Mucosa of stomach (tissue), 1 donor: Measurements from ENCODE around the gene HELZ2.
A peak's percentile ranks its signal among the peaks of the same experiment; 100 is the strongest.

Source experiments
- H3K27me3 ChIP-seq: one replicate; pipeline ENCODE4 v1.7.0; 2013; ENCODE audit warnings: mild to moderate bottlenecking, low read length; ENCODE audit not compliant: control insufficient read depth, insufficient read depth
- H3K36me3 ChIP-seq: one replicate; pipeline ENCODE4 v1.7.0; 2013; ENCODE audit warnings: low read length; ENCODE audit not compliant: control insufficient read depth, insufficient read depth
- H3K4me1 ChIP-seq: one replicate; pipeline ENCODE4 v1.7.0; 2013; ENCODE audit warnings: mild to moderate bottlenecking, low read length; ENCODE audit not compliant: control insufficient read depth, insufficient read depth
- H3K4me3 ChIP-seq: one replicate; pipeline ENCODE4 v1.7.0; 2013; ENCODE audit warnings: low read length
- H3K9ac ChIP-seq: one replicate; pipeline ENCODE4 v1.7.0; 2013; ENCODE audit warnings: mild to moderate bottlenecking, low read length, moderate library complexity
- H3K9me3 ChIP-seq: one replicate; pipeline ENCODE4 v1.7.0; 2013; ENCODE audit warnings: mild to moderate bottlenecking, low read length, moderate library complexity; ENCODE audit not compliant: control insufficient read depth
- donor health status: Pancreatic carcinoma.

Gene HELZ2

DNA sequence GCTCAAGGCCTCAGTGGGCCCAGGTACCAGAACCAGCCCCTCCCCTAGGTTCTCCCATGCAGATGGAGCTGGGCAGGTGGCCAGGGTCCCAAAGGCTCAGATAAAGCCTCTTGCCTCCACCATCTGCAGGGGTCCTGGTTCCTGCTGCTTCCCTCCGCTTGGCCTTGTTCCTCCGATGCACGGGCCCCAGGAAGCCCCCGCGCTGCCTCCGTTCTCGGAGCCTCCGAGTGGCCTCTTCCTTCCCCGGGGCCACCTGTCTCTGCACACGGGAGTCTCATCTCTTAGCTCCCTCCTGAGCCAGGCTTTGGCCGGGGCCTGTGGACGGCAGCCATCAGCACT lies 35.0 kb downstream of the HELZ2 start:
- H3K9me3 ChIP-seq: no peaks in the 10 kb centered on the region
- peaks cover 31% of the 10 kb centered on the region for H3K4me1 ChIP-seq
- H3K4me3 ChIP-seq: no peak overlapping the region
- no peaks in the 10 kb centered on the region for H3K27me3 ChIP-seq
- H3K36me3 ChIP-seq: no peaks in the 10 kb centered on the region
- peak overlapping the region; percentile 15 for H3K9ac ChIP-seq

DNA sequence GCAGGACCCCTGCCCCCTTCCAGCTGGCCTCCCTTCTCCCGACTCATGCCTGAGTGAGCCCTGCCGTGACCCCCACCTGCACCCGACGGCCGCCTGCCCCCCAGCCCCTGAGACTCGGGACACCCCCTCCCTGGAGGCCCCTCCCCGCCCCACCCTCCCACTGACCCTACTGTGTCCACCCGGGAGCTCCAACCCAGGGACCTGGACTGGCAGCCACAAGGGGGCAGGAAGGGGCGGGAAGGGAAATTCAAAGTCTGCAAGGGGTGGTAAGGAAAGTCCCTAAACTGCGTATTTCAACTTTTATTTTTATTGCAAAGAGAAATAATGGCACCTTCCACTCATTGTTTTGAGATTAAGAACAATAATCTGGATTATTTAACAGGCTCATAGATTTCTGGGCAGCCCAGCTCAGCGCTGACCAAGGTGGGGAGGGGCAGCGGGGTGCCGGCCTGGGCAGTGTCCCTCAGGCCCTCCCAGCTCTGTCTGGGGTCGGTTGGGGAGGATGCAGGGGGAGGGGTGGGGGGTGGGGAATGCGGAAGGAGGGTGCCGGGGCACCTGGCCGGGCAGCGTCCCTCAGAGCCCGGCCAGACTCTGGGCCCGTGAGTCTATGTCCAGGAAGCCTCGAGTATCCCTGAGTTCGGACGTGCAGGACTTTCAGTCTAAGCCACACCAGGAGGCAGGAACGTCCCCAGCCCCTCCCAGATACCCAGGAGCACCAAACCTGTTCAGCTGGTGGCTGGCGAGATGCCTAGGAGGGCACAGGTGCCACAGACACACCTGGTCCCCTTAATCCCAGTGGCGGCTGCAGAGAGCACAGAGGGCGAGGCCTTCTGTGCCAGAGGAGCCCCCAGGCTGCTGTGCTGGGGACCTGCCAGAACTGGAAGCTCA lies 35.6 kb downstream of the HELZ2 start:
- peak overlapping the region; percentile 92 for H3K9ac ChIP-seq
- no peaks in the 10 kb centered on the region for H3K27me3 ChIP-seq

DNA sequence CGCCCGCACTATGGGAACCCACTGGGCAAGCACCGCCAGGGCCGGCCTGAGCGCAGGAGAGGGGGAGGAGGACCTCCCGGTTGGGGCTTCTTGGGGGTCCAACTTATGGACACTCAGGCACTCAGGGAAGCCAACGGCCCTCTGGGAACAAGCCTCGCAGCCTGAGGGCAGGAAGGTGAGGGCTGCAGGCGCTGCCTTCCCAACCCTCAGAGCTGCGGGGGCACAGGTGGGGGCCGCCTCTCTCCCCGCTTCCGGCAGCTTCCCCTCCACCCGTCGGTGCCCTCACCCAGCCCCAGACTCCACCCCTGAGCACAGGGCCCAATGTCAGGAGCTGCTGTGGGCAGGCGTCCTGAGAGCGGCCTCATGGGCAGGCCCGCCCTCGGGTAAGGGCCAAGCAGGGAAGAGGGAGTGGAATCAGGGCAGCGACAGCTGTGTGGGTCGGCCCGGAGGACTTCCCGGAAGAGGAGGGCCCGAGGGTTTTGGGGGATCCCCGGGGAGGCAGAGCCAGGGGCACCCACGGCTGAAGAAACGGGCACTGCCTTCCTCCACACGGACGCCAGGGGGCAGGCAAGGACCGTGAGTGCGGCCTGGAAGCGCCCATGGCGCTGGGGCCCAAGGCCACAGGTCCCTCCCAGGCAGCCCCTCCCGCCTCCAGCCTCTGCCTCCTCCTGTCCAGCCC lies 36.4 kb downstream of the HELZ2 start:
- Histone ChIP-seq H3K4me3 (peak overlapping the region; percentile 87), H3K9me3 (no peaks in the 10 kb centered on the region), H3K9ac (peak overlapping the region; percentile 92), H3K36me3 (no peaks in the 10 kb centered on the region), H3K4me1 (peaks cover 40% of the 10 kb centered on the region), H3K27me3 (no peaks in the 10 kb centered on the region)

More for the DNA sequence above, 35.6 kb downstream of the HELZ2 start:
- H3K9me3 ChIP-seq: no peaks in the 10 kb centered on the region
- H3K36me3 ChIP-seq: no peaks in the 10 kb centered on the region
- H3K4me1 ChIP-seq: peaks cover 37% of the 10 kb centered on the region
- H3K4me3 ChIP-seq: no peak overlapping the region

DNA sequence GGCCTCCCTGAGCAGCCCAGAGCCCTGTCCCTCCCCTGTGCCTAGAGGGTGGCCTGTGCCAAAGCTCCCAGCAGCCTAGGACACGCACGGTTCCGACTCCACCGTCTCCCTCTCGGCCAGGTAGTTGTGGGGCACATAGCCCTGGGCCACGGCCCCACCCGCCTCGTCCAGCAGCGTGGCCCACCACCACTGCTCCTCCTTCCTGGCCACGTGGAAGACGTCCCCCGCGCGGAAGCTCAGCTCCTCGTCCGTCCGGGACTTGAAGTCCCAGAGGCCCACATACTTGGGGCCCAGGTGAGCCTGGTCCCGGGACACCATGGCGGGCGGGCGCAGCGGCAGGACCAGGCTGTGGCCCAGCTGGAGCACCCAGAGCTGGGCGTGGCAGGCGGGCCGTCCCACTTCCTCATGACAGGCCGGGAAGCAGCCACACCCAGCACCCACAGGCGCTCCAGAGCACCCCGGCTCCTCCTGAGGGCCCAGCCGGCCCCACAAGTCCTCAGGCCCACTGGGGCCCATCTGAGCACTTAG lies 37.0 kb downstream of the HELZ2 start, which contains the start of gene PTK6:
Gene PTK6, minus strand, starts transcription at position 380 of the 528 bp plus-strand sequence. Its CDS starts 62 bp downstream, at position 318.
- H3K9me3 ChIP-seq: no peaks in the 10 kb centered on the region
- no peaks in the 10 kb centered on the region for H3K36me3 ChIP-seq
- H3K27me3 ChIP-seq: no peaks in the 10 kb centered on the region
- H3K4me3 ChIP-seq: peak within 1 kb of the TSS; percentile 87
- H3K9ac ChIP-seq: peak within 1 kb of the TSS; percentile 92
- peaks cover 44% of the 10 kb centered on the region for H3K4me1 ChIP-seq

DNA sequence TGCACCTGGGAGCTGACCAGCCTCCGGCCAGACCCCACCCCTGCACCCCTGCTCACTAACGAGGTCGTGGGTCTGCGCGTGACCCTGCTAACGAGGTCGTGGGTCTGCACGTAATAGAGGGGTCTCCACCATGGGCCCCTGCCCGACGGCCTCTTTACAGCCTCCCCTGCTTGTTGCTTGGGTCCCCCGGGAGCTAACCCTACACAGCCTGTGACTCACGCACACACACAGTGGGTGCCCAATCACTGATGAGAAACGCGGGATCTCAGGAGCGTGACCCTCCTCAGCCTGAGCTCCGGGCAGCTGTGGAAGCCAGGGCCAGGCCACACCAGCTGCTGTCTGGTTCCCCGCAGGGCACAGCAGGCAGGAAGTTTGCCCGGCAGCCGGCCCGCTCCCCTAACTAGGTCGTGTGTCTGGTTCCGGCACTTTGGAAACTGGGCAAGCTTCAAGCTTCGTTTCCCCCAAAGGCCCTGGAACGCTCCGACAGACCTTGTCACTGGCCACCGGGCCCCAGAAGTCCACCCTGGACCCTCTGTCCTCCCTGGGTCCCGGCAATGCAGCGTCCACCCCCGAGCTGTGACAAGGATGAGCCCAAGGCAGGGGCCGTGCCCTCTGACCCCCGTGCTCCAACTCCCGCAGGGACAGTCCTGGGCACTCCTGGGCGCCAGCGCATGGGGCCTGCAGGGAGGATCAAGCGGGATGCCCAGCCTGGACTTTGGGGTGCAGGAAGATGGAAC lies 37.6 kb downstream of the HELZ2 start:
- H3K9ac ChIP-seq: peak overlapping the region; percentile 92
- no peaks in the 10 kb centered on the region for H3K9me3 ChIP-seq
- peaks cover 49% of the 10 kb centered on the region for H3K4me1 ChIP-seq
- peak overlapping the region; percentile 87 for H3K4me3 ChIP-seq
- no peaks in the 10 kb centered on the region for H3K36me3 ChIP-seq
- H3K27me3 ChIP-seq: no peaks in the 10 kb centered on the region

DNA sequence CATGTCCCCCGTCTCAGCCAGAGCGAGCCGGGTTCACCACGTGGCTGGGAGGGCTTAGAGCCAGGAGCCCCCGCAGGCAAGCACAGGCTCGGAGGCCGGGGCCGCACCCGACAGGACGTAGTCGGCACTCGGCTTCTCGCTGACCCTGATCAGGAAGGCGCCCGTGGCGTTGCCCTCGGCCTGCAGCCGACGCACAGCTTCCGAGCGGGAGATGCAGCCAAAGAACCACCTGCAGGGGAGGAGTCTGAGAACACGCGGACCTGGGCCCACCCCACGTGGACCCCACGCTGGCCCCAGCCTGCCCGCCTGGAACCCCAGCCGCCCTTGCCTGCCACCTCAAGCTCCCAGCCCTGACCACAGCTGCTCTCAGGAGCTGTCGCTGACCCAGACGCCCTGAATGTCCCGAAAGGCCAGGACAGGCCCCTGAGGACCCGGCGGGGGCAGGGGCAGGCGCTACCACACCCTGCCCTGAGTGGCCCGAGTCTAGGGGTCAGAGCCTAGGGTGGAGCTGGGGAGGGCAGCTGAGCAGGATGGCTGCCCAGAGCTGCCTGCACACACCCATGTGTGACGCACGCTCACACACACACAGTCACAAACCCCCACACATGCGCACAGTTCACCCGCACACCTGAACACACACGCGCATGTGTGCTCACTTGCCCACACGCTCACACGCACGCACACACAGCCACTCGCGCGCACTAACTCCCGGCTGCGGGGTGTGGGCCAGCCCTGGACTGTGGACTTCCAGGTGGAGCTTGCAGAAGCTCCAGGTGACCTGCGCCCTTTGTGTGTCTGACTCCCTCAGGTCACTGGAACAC lies 39.0 kb downstream of the HELZ2 start:
- Histone ChIP-seq H3K4me1 (peaks cover 55% of the 10 kb centered on the region), H3K9ac (peak overlapping the region; percentile 18), H3K36me3 (no peaks in the 10 kb centered on the region), H3K27me3 (peaks cover 2% of the 10 kb centered on the region), H3K9me3 (no peaks in the 10 kb centered on the region), H3K4me3 (no peak overlapping the region)

DNA sequence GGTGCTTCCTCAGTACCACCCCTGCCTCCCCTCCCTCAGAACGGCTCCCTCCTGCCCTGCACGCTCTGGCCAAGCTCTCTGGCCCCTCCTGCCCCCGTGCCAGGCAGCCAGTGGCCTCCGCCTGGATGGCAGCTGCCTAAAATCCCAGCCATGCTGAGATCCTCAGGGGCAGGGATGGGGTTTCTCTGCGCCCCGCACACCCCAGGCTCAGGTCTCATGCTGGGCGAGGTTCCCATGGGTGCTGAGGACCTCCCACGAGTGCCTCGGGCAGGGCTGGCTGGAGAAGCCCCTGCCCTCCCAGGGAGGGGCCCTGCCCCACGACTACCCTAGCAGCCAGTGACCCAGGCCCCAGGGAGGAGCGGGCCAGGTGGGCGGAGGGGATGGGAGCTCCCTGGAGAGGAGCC lies 39.6 kb downstream of the HELZ2 start:
- no peaks in the 10 kb centered on the region for H3K9me3 ChIP-seq
- H3K36me3 ChIP-seq: no peaks in the 10 kb centered on the region
- peaks cover 2% of the 10 kb centered on the region for H3K27me3 ChIP-seq
- H3K4me3 ChIP-seq: no peak overlapping the region
- peaks cover 55% of the 10 kb centered on the region for H3K4me1 ChIP-seq
- H3K9ac ChIP-seq: peak overlapping the region; percentile 18

DNA sequence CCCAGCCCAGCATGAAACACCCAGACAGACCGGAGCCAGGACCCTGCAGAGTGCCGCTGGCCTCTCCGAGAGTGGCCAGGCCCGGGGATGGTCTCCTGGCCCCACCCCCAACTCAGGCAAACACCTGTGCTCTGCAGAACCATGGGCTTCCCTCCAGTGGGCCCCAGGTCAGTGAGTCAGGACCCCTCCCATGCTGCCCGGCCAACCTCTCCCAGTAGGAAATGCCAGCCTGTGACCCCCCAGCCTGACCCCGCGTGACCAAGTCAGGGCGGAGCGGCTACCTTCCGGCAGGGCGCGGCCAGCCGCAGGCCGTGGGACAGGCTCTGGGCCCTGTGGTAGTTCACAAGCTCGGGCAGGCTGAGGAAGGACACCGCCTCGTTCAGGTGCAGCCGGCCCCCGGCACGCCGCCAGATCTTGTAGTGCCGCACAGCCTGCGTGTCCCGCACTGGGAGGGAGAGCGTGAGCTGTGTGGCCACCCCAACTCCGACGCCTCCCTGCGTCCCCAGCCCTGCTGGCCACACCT lies 40.1 kb downstream of the HELZ2 start:
- Histone ChIP-seq H3K4me1 (peaks cover 50% of the 10 kb centered on the region), H3K4me3 (no peak overlapping the region), H3K27me3 (peaks cover 2% of the 10 kb centered on the region), H3K36me3 (no peaks in the 10 kb centered on the region), H3K9ac (peak overlapping the region; percentile 18), H3K9me3 (no peaks in the 10 kb centered on the region)

DNA sequence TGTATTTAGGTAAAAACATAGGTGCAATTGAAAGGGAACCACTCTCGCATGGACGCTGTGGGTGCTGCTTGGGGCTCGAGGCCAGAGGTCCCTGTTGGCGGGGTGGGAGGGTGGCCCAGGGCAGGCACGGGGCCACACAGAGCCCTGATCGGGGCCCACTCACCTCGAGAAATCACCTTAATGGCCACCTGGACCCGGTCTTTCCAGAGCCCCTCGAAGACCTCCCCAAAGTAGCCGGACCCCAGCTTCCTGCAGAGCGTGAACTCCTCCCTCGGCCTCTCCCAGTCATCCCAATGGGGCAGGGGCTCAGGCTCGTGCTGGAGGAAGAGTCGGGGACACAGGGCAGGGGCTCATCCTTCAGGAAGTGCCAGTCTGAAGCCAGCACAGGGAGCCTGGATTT lies 40.7 kb downstream of the HELZ2 start:
- H3K4me1 ChIP-seq: peaks cover 44% of the 10 kb centered on the region
- H3K27me3 ChIP-seq: peaks cover 2% of the 10 kb centered on the region
- no peaks in the 10 kb centered on the region for H3K9me3 ChIP-seq
- H3K36me3 ChIP-seq: no peaks in the 10 kb centered on the region
- no peak overlapping the region for H3K4me3 ChIP-seq
- H3K9ac ChIP-seq: no peak overlapping the region

DNA sequence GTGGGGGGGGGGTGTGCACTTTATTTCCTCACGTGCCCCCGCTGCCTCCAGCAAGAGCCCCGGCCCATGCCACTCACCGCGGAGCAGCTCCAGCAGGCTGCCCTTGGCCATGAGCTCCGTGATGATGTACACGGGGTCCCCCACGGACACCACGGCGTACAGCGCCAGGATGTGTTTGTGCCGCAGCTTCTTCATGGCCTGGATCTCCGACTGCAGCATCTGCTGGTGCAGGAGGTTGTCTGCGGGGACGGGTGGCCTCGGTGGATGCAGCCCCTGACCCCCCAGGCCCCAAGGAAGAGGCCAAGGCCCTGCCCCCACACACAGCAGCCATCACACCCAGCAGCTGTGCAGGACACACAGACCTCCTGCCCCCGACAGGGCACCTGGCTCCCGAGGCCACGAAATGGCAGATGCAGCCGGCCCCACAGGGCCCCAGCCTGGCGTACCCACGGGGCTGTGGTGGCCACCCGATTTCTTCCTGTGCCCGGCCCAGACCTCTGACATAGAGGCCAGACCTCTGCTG lies 41.5 kb downstream of the HELZ2 start:
- no peaks in the 10 kb centered on the region for H3K9me3 ChIP-seq
- H3K27me3 ChIP-seq: peaks cover 2% of the 10 kb centered on the region
- H3K4me1 ChIP-seq: peaks cover 42% of the 10 kb centered on the region
- H3K9ac ChIP-seq: no peak overlapping the region
- no peak overlapping the region for H3K4me3 ChIP-seq
- no peaks in the 10 kb centered on the region for H3K36me3 ChIP-seq
